ENCODE measurements around the gene RPTOR. TPM values are rescaled to one million over a fixed set of nuclear protein-coding genes. Genes with fewer than 3 reads are reported as not detected.

Gene RPTOR
- total and polyA plus RNA-seq, 2 donors (not counting 1 experiment from before 2014, with no cell fraction given): 6.7 to 22.8 TPM

DNA sequence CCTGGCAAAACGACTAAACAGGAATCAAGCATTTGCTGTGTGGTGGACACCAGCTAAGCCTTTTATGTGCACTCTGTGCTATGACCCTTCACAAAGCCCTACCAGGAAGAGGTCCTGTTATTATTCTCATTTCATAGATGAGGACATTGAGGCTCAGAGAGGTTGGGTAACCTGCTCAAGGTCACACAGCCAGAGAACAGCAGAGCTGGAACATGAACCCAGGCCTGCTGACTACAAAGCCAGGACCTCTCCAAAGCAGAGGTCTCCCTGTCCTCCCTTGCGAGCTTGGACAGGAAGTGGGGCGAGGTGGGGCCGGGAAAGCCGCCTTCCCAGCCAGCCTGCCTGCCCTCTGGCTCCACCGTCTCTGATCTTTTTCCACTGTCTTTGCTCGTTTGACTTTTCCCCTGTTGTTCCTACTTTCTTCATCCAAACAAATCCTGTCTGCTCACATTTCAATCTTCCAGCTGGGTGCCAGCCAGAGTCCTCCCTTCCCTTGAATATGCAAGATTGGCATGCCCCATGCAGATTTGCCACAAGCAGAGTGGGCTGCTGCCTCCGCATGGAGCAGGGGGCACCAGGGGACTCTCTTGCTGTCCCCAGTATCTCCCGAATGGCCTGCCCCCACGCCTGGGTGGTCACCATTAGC, 23.7 kb upstream of the RPTOR start:
- Histone ChIP-seq H3K4me1 (ENCODE audit: control insufficient read depth, extremely low read depth, insufficient read depth, low read length) (no peaks in the 10 kb centered on the region), H2AFZ (ENCODE audit: low read length) (no peak overlapping the region), H3K9me3 (ENCODE audit: control insufficient read depth, insufficient read depth, low read depth, low read length) (no peaks in the 10 kb centered on the region), H3K79me2 (ENCODE audit: control insufficient read depth, insufficient read depth, low read length) (no peaks in the 10 kb centered on the region), H3K27me3 (ENCODE audit: control insufficient read depth, insufficient read depth, low read length) (peaks cover 9% of the 10 kb centered on the region), H3K4me3 (replicated peaks in 1 of 4; ENCODE audit: control extremely low read depth in 1 of 4, insufficient read depth in 1 of 4, low read depth in 3 of 4, low read length in 4 of 4) (no peak overlapping the region), H3K9ac (ENCODE audit: insufficient read depth, low read length) (no peak overlapping the region), H3K27ac (ENCODE audit: insufficient read depth, low read length) (no peak overlapping the region), H3K36me3 (ENCODE audit: control insufficient read depth, insufficient read depth, low read length) (no peaks in the 10 kb centered on the region), H4K20me1 (ENCODE audit: control insufficient read depth, extremely low read depth, insufficient read depth, low read length) (no peaks in the 10 kb centered on the region), H3K4me2 (ENCODE audit: extremely low read depth, insufficient read depth, low read length) (no peak overlapping the region)
- no peak for DNase-seq (ENCODE audit: low read depth in 2 of 2)
- TF ChIP-seq, protein P1, sequence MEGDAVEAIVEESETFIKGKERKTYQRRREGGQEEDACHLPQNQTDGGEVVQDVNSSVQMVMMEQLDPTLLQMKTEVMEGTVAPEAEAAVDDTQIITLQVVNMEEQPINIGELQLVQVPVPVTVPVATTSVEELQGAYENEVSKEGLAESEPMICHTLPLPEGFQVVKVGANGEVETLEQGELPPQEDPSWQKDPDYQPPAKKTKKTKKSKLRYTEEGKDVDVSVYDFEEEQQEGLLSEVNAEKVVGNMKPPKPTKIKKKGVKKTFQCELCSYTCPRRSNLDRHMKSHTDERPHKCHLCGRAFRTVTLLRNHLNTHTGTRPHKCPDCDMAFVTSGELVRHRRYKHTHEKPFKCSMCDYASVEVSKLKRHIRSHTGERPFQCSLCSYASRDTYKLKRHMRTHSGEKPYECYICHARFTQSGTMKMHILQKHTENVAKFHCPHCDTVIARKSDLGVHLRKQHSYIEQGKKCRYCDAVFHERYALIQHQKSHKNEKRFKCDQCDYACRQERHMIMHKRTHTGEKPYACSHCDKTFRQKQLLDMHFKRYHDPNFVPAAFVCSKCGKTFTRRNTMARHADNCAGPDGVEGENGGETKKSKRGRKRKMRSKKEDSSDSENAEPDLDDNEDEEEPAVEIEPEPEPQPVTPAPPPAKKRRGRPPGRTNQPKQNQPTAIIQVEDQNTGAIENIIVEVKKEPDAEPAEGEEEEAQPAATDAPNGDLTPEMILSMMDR (conservative IDR thresholded peaks at IDR 0.05 in 1 of 2, IDR thresholded peaks at IDR 0.05 in 1 of 2; ENCODE audit: low read depth in 1 of 2, low read length in 2 of 2): no peak
- TF ChIP-seq EZH2 (IDR thresholded peaks at IDR 0.05; ENCODE audit: low read length, missing control alignments): no peak

DNA sequence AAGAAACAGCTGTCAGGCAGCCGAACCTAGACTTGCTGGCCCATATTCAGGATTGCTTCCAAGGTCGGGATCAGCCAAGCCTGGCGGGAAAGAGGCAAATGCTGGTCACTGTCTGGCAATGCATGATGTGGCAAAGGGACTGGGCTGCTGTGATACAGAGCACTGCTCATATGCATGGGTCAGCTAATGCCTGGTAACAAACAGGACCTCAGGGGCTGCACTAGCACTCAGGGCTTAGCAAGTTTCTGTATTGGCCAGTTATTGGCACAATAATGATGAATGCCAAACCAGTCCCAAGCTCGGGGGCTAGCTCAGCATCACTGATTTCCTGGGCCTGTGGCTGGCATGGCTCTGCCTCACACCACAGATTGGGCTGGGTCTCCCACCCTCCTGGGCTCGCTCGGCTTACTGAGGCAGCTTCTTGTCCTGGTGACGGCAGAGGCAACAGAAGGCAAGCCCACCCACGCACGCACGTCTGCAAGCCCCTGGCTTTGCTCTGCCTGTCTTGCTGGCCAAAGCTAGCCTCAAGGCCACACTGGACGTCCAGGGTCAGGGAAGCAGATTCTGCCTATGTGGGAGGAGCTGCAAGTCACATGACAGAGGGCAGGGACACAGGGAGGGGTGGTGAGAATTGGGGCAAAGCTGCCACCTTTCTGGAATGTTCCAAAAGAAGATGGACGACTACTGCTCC, 21.4 kb upstream of the RPTOR start:
- no peaks in the 10 kb centered on the region for H3K36me3 ChIP-seq (ENCODE audit: control insufficient read depth, insufficient read depth, low read length)
- no peak overlapping the region for H3K4me2 ChIP-seq (ENCODE audit: extremely low read depth, insufficient read depth, low read length)
- H2AFZ ChIP-seq (ENCODE audit: low read length): no peak overlapping the region
- no peaks in the 10 kb centered on the region for H4K20me1 ChIP-seq (ENCODE audit: control insufficient read depth, extremely low read depth, insufficient read depth, low read length)
- H3K79me2 ChIP-seq (ENCODE audit: control insufficient read depth, insufficient read depth, low read length): no peaks in the 10 kb centered on the region
- no peak for TF ChIP-seq EZH2 (IDR thresholded peaks at IDR 0.05; ENCODE audit: low read length, missing control alignments)
- TF ChIP-seq, protein P1 (conservative IDR thresholded peaks at IDR 0.05 in 1 of 2, IDR thresholded peaks at IDR 0.05 in 1 of 2; ENCODE audit: low read depth in 1 of 2, low read length in 2 of 2): no peak
- H3K4me1 ChIP-seq (ENCODE audit: control insufficient read depth, extremely low read depth, insufficient read depth, low read length): no peaks in the 10 kb centered on the region
- no peak overlapping the region for H3K4me3 ChIP-seq (replicated peaks in 1 of 4; ENCODE audit: control extremely low read depth in 1 of 4, insufficient read depth in 1 of 4, low read depth in 3 of 4, low read length in 4 of 4)
- no peak overlapping the region for H3K27ac ChIP-seq (ENCODE audit: insufficient read depth, low read length)
- no peaks in the 10 kb centered on the region for H3K9me3 ChIP-seq (ENCODE audit: control insufficient read depth, insufficient read depth, low read depth, low read length)
- no peak for DNase-seq (ENCODE audit: low read depth in 2 of 2)
- H3K27me3 ChIP-seq (ENCODE audit: control insufficient read depth, insufficient read depth, low read length): peaks cover 5% of the 10 kb centered on the region
- no peak overlapping the region for H3K9ac ChIP-seq (ENCODE audit: insufficient read depth, low read length)

DNA sequence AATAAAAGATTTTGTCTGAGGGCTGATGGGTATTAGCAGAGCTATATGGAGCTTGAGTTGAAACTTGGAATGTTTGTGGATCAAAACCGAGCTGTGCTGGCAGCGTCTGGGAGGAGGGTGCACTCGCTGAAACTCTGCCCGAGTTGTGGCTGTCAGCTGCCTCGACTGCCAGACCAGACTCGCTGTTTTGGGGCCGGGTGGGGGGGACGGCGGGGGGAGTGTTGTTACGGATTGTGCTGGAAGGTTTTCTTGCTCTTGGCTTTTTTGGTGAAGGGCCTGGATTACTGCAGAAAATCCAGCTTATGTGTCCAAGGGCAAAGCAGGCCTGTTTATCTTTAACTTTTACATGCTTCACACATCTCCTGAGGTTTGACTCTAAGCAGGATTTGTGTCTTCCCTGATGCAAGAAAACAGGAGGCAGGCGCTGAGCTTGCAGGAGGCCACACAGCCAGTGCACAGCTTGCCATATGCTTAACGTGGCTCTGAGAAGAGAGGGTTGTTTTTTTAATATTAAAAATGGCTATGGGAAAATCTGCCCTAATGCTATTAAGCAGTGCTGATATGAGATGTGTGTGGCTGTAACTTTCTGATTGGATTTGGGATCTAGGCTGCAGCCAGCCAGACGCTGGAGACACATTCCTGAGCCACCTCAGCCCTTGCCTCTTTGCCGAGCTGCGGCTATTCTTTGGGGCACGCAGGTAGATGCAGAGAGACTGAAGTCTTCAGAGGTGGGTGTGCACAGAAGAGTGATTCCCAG, 20.5 kb upstream of the RPTOR start:
- no peak overlapping the region for H3K4me3 ChIP-seq (replicated peaks in 1 of 4; ENCODE audit: control extremely low read depth in 1 of 4, insufficient read depth in 1 of 4, low read depth in 3 of 4, low read length in 4 of 4)
- H4K20me1 ChIP-seq (ENCODE audit: control insufficient read depth, extremely low read depth, insufficient read depth, low read length): no peaks in the 10 kb centered on the region
- H3K9ac ChIP-seq (ENCODE audit: insufficient read depth, low read length): no peak overlapping the region
- TF ChIP-seq, protein P1 (conservative IDR thresholded peaks at IDR 0.05 in 1 of 2, IDR thresholded peaks at IDR 0.05 in 1 of 2; ENCODE audit: low read depth in 1 of 2, low read length in 2 of 2): no peak
- TF ChIP-seq EZH2 (IDR thresholded peaks at IDR 0.05; ENCODE audit: low read length, missing control alignments): no peak
- no peaks in the 10 kb centered on the region for H3K79me2 ChIP-seq (ENCODE audit: control insufficient read depth, insufficient read depth, low read length)
- no peaks in the 10 kb centered on the region for H3K9me3 ChIP-seq (ENCODE audit: control insufficient read depth, insufficient read depth, low read depth, low read length)
- H3K4me1 ChIP-seq (ENCODE audit: control insufficient read depth, extremely low read depth, insufficient read depth, low read length): no peaks in the 10 kb centered on the region
- H3K27me3 ChIP-seq (ENCODE audit: control insufficient read depth, insufficient read depth, low read length): peaks cover 5% of the 10 kb centered on the region
- no peak overlapping the region for H2AFZ ChIP-seq (ENCODE audit: low read length)
- no peak overlapping the region for H3K4me2 ChIP-seq (ENCODE audit: extremely low read depth, insufficient read depth, low read length)
- DNase-seq (ENCODE audit: low read depth in 2 of 2): no peak
- no peaks in the 10 kb centered on the region for H3K36me3 ChIP-seq (ENCODE audit: control insufficient read depth, insufficient read depth, low read length)
- no peak overlapping the region for H3K27ac ChIP-seq (ENCODE audit: insufficient read depth, low read length)
